Measurements from ENCODE around the gene TMEM141.

Gene TMEM141

DNA sequence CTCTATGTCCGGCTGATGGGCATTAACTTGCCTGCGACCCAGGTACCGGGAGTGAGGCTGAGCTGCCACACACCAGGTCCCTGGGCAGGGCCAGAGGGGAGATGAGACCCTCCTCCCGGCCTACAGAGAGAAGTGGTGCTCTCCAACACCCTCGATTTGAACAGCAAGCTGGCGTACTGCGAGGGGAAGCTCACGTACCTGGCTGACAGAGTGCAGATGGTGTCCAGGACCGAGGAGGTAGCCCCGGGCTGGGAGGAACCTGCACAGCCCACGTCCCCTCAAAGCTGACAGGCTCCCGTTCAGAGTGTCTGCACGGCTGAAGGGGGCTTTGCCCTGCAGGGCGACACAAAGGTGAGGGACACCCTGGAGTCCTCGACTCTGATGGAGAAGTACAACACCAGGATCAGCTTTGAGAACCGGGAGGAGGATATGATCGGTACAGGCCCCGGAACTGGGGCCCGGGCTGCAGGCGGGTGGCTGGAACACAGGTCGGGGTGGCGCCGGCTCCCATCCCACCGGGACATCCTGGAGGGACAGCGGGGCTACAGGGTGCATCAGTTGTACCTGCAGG lies 15.6 kb downstream of the TMEM141 start:
- peaks cover 32% of the 10 kb centered on the region for H3K4me1 Mint-ChIP-seq
- H3K27ac Mint-ChIP-seq = peak overlapping the region; percentile 62
- no peaks in the 10 kb centered on the region for H3K27me3 Mint-ChIP-seq
- peak overlapping the region; percentile 90 for H3K4me3 Mint-ChIP-seq
- H3K36me3 Mint-ChIP-seq = peaks cover 4% of the 10 kb centered on the region
- H3K9me3 Mint-ChIP-seq = no peaks in the 10 kb centered on the region

- H3K27ac Mint-ChIP-seq = peak within 1 kb of the TSS; percentile 92
- no peaks in the 10 kb centered on the region for H3K27me3 Mint-ChIP-seq
- H3K4me1 Mint-ChIP-seq = peaks cover 38% of the 10 kb centered on the region
- H3K36me3 Mint-ChIP-seq = peaks cover 4% of the 10 kb centered on the region
- H3K4me3 Mint-ChIP-seq = peak within 1 kb of the TSS; percentile 90
- H3K9me3 Mint-ChIP-seq = no peaks in the 10 kb centered on the region
Observed at GRCh38 chr9:136807281-136808074, 16.3 kb downstream of the TMEM141 start, which contains the start of gene RABL6. RABL6 (plus strand) TSS chr9:136807948; CDS start chr9:136808197, 249 bp downstream.

DNA sequence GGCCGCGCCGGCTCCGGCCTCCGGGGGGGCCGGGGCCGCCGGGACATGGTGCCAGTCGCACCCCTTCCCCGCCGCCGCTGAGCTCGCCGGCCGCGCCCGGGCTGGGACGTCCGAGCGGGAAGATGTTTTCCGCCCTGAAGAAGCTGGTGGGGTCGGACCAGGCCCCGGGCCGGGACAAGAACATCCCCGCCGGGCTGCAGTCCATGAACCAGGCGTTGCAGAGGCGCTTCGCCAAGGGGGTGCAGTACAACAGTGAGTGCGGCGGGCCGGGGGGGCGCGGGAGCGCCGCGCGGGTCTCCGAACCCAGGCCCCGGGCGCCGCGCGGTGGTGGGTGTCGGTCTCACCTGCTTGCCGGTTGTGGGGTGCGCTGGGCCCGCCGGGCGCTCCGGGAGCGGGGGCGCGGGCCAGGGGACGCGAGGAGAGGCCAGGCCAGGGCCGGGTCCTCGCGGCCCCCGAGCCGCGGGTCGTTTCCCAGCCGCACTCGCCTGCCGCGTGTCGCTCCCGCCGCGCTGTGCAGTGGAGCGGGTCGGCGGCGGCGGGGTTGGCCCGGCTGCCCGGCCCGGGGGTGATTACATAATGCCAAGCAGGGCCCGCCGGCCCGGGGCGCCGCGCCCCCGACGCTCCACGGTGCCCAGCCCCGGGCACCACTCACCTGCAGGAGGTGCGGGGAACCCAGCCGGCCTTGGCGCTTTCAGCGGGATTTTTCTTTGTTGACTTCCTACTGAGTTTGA lies 17.1 kb downstream of the TMEM141 start:
- H3K9me3 Mint-ChIP-seq = no peaks in the 10 kb centered on the region

GRCh38 chr9:136808806-136809158 lies 17.6 kb downstream of the TMEM141 start:
- H3K9me3 Mint-ChIP-seq = no peaks in the 10 kb centered on the region
- peak overlapping the region; percentile 88 for H3K4me3 Mint-ChIP-seq
- peak overlapping the region; percentile 59 for H3K27ac Mint-ChIP-seq
- H3K4me1 Mint-ChIP-seq = peaks cover 48% of the 10 kb centered on the region
- H3K36me3 Mint-ChIP-seq = peaks cover 10% of the 10 kb centered on the region
- no peaks in the 10 kb centered on the region for H3K27me3 Mint-ChIP-seq

More for the DNA sequence above, 17.1 kb downstream of the TMEM141 start:
- H3K4me1 Mint-ChIP-seq = peaks cover 45% of the 10 kb centered on the region
- H3K27ac Mint-ChIP-seq = no peak overlapping the region
- H3K36me3 Mint-ChIP-seq = peaks cover 10% of the 10 kb centered on the region
- peak overlapping the region; percentile 88 for H3K4me3 Mint-ChIP-seq
- H3K27me3 Mint-ChIP-seq = no peaks in the 10 kb centered on the region

- no peaks in the 10 kb centered on the region for H3K9me3 Mint-ChIP-seq
- H3K4me3 Mint-ChIP-seq = no peak overlapping the region
- peaks cover 49% of the 10 kb centered on the region for H3K4me1 Mint-ChIP-seq
- no peak overlapping the region for H3K27ac Mint-ChIP-seq
- H3K36me3 Mint-ChIP-seq = peaks cover 17% of the 10 kb centered on the region
- no peaks in the 10 kb centered on the region for H3K27me3 Mint-ChIP-seq
Observed at GRCh38 chr9:136814725-136815421, 23.7 kb downstream of the TMEM141 start.

GRCh38 chr9:136815422-136815782 lies 24.3 kb downstream of the TMEM141 start:
- Mint-ChIP-seq H3K9me3 (no peaks in the 10 kb centered on the region), H3K27me3 (no peaks in the 10 kb centered on the region), H3K36me3 (peaks cover 17% of the 10 kb centered on the region), H3K4me1 (peaks cover 45% of the 10 kb centered on the region), H3K27ac (no peak overlapping the region), H3K4me3 (no peak overlapping the region)

DNA sequence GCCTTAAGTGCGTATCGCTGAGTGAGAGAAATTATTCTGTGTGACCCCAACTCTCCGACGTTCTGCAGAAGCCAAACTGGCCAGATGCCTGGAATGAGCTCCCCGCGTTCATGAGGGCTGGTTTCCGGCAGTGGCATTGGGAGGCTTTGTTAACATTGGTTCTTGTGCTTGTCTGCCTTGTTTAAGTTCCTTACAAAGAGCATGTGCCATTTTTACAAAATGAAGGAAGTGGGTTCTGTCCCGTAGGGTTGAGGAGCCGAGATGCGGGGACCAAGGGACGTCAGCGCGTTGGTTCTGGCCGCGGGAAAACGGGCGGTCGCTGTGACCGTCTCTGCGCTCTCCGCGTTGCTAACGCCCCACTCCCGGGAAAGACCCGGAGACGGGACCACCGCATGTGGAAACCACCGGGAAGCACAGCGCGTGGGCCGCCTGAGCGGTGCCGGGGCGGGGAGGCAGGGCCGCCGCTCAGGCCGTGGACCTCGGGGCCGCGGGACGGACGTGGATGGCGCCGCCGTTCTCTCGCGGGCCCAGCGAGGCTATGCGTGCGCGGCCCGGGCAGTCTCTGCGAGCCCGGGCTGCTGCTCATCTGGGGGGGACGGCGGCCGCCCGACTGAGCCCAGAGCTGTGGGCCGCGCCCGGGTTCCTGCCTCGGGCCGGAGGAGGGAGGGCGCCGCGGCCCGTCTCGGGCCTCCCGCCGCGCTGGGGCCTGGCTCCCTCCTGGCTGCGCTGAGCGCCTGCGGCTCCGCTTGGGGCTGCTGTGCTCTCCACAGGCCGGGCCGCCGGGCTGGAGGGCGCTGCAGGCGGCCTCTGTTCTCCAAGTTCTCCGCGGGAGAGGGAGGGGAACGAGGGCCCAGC lies 30.1 kb downstream of the TMEM141 start:
- H3K36me3 Mint-ChIP-seq = peaks cover 4% of the 10 kb centered on the region
- peaks cover 17% of the 10 kb centered on the region for H3K4me1 Mint-ChIP-seq
- no peaks in the 10 kb centered on the region for H3K9me3 Mint-ChIP-seq
- H3K27me3 Mint-ChIP-seq = no peaks in the 10 kb centered on the region
- H3K4me3 Mint-ChIP-seq = no peak overlapping the region
- H3K27ac Mint-ChIP-seq = no peak overlapping the region

- H3K4me3 Mint-ChIP-seq = no peak overlapping the region
- H3K9me3 Mint-ChIP-seq = no peaks in the 10 kb centered on the region
- peaks cover under 1% of the 10 kb centered on the region for H3K36me3 Mint-ChIP-seq
- no peak overlapping the region for H3K27ac Mint-ChIP-seq
- no peaks in the 10 kb centered on the region for H3K27me3 Mint-ChIP-seq
- H3K4me1 Mint-ChIP-seq = peaks cover 14% of the 10 kb centered on the region
Observed at GRCh38 chr9:136821826-136822544, 30.8 kb downstream of the TMEM141 start.

DNA sequence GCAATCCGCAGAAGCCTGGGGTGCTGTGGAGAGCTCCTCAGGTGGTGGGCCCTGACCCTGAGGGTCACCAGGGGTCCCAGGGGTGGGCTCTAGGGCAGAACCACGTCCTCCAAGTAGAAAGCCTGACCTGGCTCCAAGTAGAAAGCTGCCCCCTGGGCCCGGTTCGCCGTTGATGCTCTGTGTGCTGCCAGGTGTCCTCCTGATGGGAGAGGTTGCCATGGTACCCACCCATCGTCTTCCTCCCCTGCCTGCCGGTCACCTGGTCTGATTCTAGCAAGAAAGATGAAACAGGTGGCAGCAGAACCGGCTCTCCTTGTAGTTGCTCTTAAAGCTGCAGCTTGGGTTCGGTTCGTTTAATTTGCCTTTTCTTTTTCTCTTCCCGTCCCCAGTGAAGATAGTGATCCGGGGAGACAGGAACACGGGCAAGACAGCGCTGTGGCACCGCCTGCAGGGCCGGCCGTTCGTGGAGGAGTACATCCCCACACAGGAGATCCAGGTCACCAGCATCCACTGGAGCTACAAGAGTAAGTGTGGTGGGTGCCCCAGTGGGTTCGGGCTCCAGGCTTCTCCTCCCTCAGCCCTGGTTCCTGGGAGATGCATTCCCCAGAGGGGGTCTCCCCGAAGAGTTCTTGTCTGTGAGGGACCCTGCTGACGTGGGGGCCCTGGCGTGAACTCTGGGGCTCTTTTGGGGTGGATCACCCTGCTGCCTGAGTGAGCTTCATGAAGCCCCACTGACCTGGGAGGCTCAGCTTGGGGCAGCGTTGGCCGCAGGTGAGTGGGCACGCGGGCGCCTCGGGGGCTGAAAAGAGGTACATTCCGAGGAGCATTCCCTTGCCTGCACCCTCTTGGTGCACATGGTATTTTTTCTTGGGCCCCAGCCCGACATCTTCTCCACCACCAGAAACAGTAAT lies 32.2 kb downstream of the TMEM141 start:
- Mint-ChIP-seq H3K27me3 (no peaks in the 10 kb centered on the region), H3K9me3 (no peaks in the 10 kb centered on the region), H3K4me1 (peaks cover 12% of the 10 kb centered on the region), H3K27ac (no peak overlapping the region), H3K36me3 (no peaks in the 10 kb centered on the region), H3K4me3 (no peak overlapping the region)

- H3K4me3 Mint-ChIP-seq = no peak overlapping the region
- no peaks in the 10 kb centered on the region for H3K27me3 Mint-ChIP-seq
- no peak overlapping the region for H3K27ac Mint-ChIP-seq
- no peaks in the 10 kb centered on the region for H3K36me3 Mint-ChIP-seq
- peaks cover 8% of the 10 kb centered on the region for H3K4me1 Mint-ChIP-seq
- no peaks in the 10 kb centered on the region for H3K9me3 Mint-ChIP-seq
Observed at GRCh38 chr9:136824496-136825225, 33.5 kb downstream of the TMEM141 start.

GRCh38 chr9:136825295-136826187 lies 34.4 kb downstream of the TMEM141 start:
- no peak overlapping the region for H3K27ac Mint-ChIP-seq
- H3K36me3 Mint-ChIP-seq = no peaks in the 10 kb centered on the region
- no peaks in the 10 kb centered on the region for H3K9me3 Mint-ChIP-seq
- no peaks in the 10 kb centered on the region for H3K27me3 Mint-ChIP-seq
- no peak overlapping the region for H3K4me3 Mint-ChIP-seq
- H3K4me1 Mint-ChIP-seq = peaks cover 6% of the 10 kb centered on the region

GRCh38 chr9:136826188-136826541 lies 35.0 kb downstream of the TMEM141 start:
- peaks cover under 1% of the 10 kb centered on the region for H3K4me1 Mint-ChIP-seq
- no peaks in the 10 kb centered on the region for H3K36me3 Mint-ChIP-seq
- H3K9me3 Mint-ChIP-seq = no peaks in the 10 kb centered on the region
- H3K27ac Mint-ChIP-seq = no peak overlapping the region
- H3K27me3 Mint-ChIP-seq = no peaks in the 10 kb centered on the region
- no peak overlapping the region for H3K4me3 Mint-ChIP-seq
